K562 (cell line): Measurements from ENCODE around the gene CEACAM8. TPM values are rescaled to one million over a fixed set of nuclear protein-coding genes. Genes with fewer than 3 reads are reported as not detected.

Source experiments
- ATAC-seq: fragments of 200-7000 bp; cut with Tn5 transposase; 3 replicates; pipeline ENCODE4 v1.9.1; 2020; ENCODE audit warnings: moderate library complexity
- BruUV-seq: library from RNA; stranded (reverse); fragments of 400-500 nt; replicated peaks from 2 replicates; lab custom pipeline; 2021; lab: Mats Ljungman, UMichigan
- CTCF ChIA-PET: fragments of 300-600 bp; formaldehyde crosslinking; extraction: SDS; loops from one replicate; lab custom pipeline; 2021; ENCODE audit warnings: low intra/inter-chr PET ratio; lab: Yijun Ruan, JAX
- POLR2A ChIA-PET: fragments of 300-600, 350-650 bp; sonication (Branson Sonifier 250); formaldehyde crosslinking; extraction: SDS; loops from one replicate; lab custom pipeline; 2021; ENCODE audit warnings: antibody characterized with exemption, inconsistent platforms; lab: Yijun Ruan, JAX
- DNase-seq, 4 experiments: peaks; one replicate each; pipeline versions ENCODE4 v3.0.0 to v3.0.0-alpha.2; 2011 to 2018; ENCODE audit warnings: low spot score in 3 of 4, mixed read lengths in 3 of 4; ENCODE audit errors: extremely low read depth in 1 of 4
- FAIRE-seq: peaks from 2 replicates; lab custom pipeline; 2011; peaks lifted over from hg19 to GRCh38; lab: Jason Lieb, UNC
- H2AFZ ChIP-seq: 2 replicates; pipeline ENCODE4 v1.6.0; 2011; ENCODE audit warnings: low read depth, low read length, control low read depth, inconsistent platforms
- H3K27ac ChIP-seq: fragments of 200-600 bp; 3 replicates; pipeline ENCODE4 v1.8.0; 2011; ENCODE audit warnings: low read depth, mild to moderate bottlenecking, control low read depth, inconsistent platforms, low read length, moderate library complexity, mixed read lengths; ENCODE audit errors: extremely low read depth
- H3K27me3 ChIP-seq, 2 experiments: fragments of 300-600 bp in 1 of 2; 2 replicates in 1 of 2; 3 replicates in 1 of 2; pipeline versions ENCODE4 v1.6.0 to v1.8.0; 2011; ENCODE audit warnings: inconsistent platforms in 2 of 2, low read length in 2 of 2, mild to moderate bottlenecking in 1 of 2, mixed read lengths in 1 of 2, moderate library complexity in 1 of 2; ENCODE audit not compliant: control insufficient read depth in 2 of 2, insufficient read depth in 2 of 2
- H3K36me3 ChIP-seq: fragments of 300-600 bp; 3 replicates; pipeline ENCODE4 v1.8.0; 2011; ENCODE audit warnings: mild to moderate bottlenecking, low read length, inconsistent platforms; ENCODE audit not compliant: control insufficient read depth, insufficient read depth
- H3K4me1 ChIP-seq, 2 experiments: fragments of 200-600 bp in 1 of 2; replicated peaks in 1 of 2; 2 replicates in 1 of 2; 3 replicates in 1 of 2; pipeline versions ENCODE4 v1.5.1 to v1.8.0; 2011; ENCODE audit warnings: inconsistent platforms in 2 of 2, low read length in 2 of 2, mild to moderate bottlenecking in 1 of 2, mixed read lengths in 1 of 2, moderate library complexity in 1 of 2; ENCODE audit not compliant: control insufficient read depth in 2 of 2, insufficient read depth in 2 of 2
- H3K4me2 ChIP-seq: 2 replicates; pipeline ENCODE4 v1.6.1; 2011; ENCODE audit warnings: low read length, control low read depth, inconsistent platforms, mixed read lengths; ENCODE audit not compliant: insufficient read depth
- H3K4me3 ChIP-seq: fragments of 200-600 bp; sonication (generic), shearing (Covaris generic); 2 replicates; pipeline ENCODE4 v1.5.1; 2016; ENCODE audit warnings: control low read depth, inconsistent platforms
- H3K79me2 ChIP-seq: fragments of 200-600 bp; 3 replicates; pipeline ENCODE4 v1.8.0; 2011; ENCODE audit warnings: low read length, inconsistent platforms; ENCODE audit not compliant: control insufficient read depth, insufficient read depth
- H3K9ac ChIP-seq, 2 experiments: 2 replicates each; pipeline versions ENCODE4 v1.6.0 to v1.6.1; 2011; ENCODE audit warnings: low read depth in 2 of 2, low read length in 2 of 2, control low read depth in 1 of 2, inconsistent platforms in 1 of 2, mild to moderate bottlenecking in 1 of 2, mixed read lengths in 1 of 2; ENCODE audit not compliant: insufficient read depth in 1 of 2
- H3K9me1 ChIP-seq: one replicate; pipeline ENCODE4 v1.6.0; 2011; ENCODE audit warnings: inconsistent platforms, mild to moderate bottlenecking, low read length, moderate library complexity; ENCODE audit not compliant: control insufficient read depth, insufficient read depth
- H3K9me3 ChIP-seq: replicated peaks from 2 replicates; pipeline ENCODE4 v1.5.1; 2011; ENCODE audit warnings: low read depth, low read length, inconsistent platforms; ENCODE audit not compliant: control insufficient read depth, insufficient read depth
- H4K20me1 ChIP-seq: replicated peaks from 2 replicates; pipeline ENCODE4 v1.6.1; 2011; ENCODE audit warnings: low read length, inconsistent platforms, mixed read lengths; ENCODE audit not compliant: control insufficient read depth, insufficient read depth
- BRD4 ChIP-seq: fragments of 200-600 bp; sonication (generic); IDR thresholded peaks from 2 replicates; pipeline ENCODE4 v1.6.1; 2017; ENCODE audit warnings: inconsistent platforms
- EP400 ChIP-seq: fragments of 450-650 bp; IDR thresholded peaks from 2 replicates; pipeline ENCODE4 v1.6.1; 2017; ENCODE audit warnings: antibody characterized with exemption, mild to moderate bottlenecking, moderate library complexity
- EWSR1 ChIP-seq: fragments of 450-650 bp; IDR thresholded peaks from 2 replicates; pipeline ENCODE4 v1.6.1; 2018; ENCODE audit warnings: borderline replicate concordance, mild to moderate bottlenecking, low read depth, moderate library complexity; ENCODE audit not compliant: partially characterized antibody
- GATA2 ChIP-seq: sonication (generic); formaldehyde crosslinking; IDR thresholded peaks from 2 replicates; pipeline ENCODE4 v1.4.0; 2020; ENCODE audit warnings: mild to moderate bottlenecking, missing genetic modification reagents
- KLF10 ChIP-seq: fragments of 250-450 bp; sonication (Bioruptor Pico); IDR thresholded peaks from 2 replicates; pipeline ENCODE4 v1.6.1; 2021; ENCODE audit warnings: matching md5 sums
- MCM2 ChIP-seq: fragments of 450-650 bp; IDR thresholded peaks from 2 replicates; pipeline ENCODE4 v1.6.1; 2017; ENCODE audit warnings: low read depth, mild to moderate bottlenecking
- NFRKB ChIP-seq: fragments of 450-650 bp; IDR thresholded peaks from 2 replicates; pipeline ENCODE4 v1.6.1; 2016; ENCODE audit warnings: low read depth
- ZNF280B ChIP-seq: fragments of 250-450 bp; sonication (Bioruptor Pico); IDR thresholded peaks from 2 replicates; pipeline ENCODE4 v1.5.1; 2021; ENCODE audit warnings: mild to moderate bottlenecking
- ZNF764 ChIP-seq: fragments of 250-450 bp; sonication (Bioruptor Pico); IDR thresholded peaks from 2 replicates; pipeline ENCODE4 v1.4.0; 2020; ENCODE audit warnings: low read depth, mild to moderate bottlenecking, moderate library complexity
- WGBS: fragments of 100-300 bp; shearing (Covaris generic); methylation state at CpG from one replicate; pipeline ENCODE4 v1.1.6; 2016; ENCODE audit warnings: low coverage, mixed read lengths; ENCODE audit not compliant: insufficient coverage; ENCODE audit errors: missing lambda C conversion rate; 5-methylcytosine and 5-hydroxymethylcytosine counted together
- in situ Hi-C: fragments of 300-500 bp; cut with MboI; formaldehyde crosslinking; loops from 4 replicates; pipeline ENCODE4 v1.15.0; 2018; ENCODE audit warnings: inconsistent platforms, mixed read lengths
- intact Hi-C: fragments of 100-400 bp; cut with micrococcal nuclease; formaldehyde crosslinking; loops from 2 replicates; pipeline ENCODE4 v1.14.2; 2022
- polyA plus RNA-seq, 8 experiments: library from polyadenylated mRNA; depleted of rRNA in 4 of 8; stranded (reverse) in 5 of 8; unstranded in 3 of 8; fragments of >200 nt; fragmentation: Nextera tagmentation in 2 of 8; fragmentation: Illumina TruSeq in 1 of 8; extraction: Ambion mirVana in 2 of 8; extraction: Trizol in 1 of 8; gene quantifications; 2 replicates each; pipeline versions ENCODE4 v1.2.1 to v1.2.3, GENCODE V29; 2011 to 2014; ENCODE audit warnings: inconsistent platforms in 1 of 8, missing spikeins in 1 of 8
- total RNA-seq, 7 experiments: library from RNA; depleted of rRNA in 6 of 7; stranded (reverse); fragments of >200 nt in 6 of 7; fragmentation: Illumina TruSeq in 2 of 7; extraction: Trizol in 2 of 7; gene quantifications; 2 replicates each; pipeline versions ENCODE4 v1.2.1 to v1.2.3, GENCODE V29; 2011 to 2021; ENCODE audit warnings: low replicate concordance in 1 of 7
- TF ChIP-seq, protein P1 (sequence below): sonication (generic); formaldehyde crosslinking; IDR thresholded peaks from 2 replicates; pipeline ENCODE4 v1.8.0; 2022; ENCODE audit warnings: missing genetic modification reagents, mild to moderate bottlenecking, borderline replicate concordance
- TF ChIP-seq, protein P2 (sequence below), 3 experiments: fragments of 200-800 bp in 1 of 3; sonication (Bioruptor generic) in 1 of 3; sonication (generic) in 1 of 3; formaldehyde crosslinking in 1 of 3; IDR thresholded peaks; 2 replicates each; pipeline versions ENCODE4 v1.6.1 to v1.8.0; 2016 to 2022; ENCODE audit warnings: mild to moderate bottlenecking in 2 of 3, missing compliant biosample characterization in 2 of 3, missing genetic modification characterization in 2 of 3, missing genetic modification reagents in 1 of 3
- TF ChIP-seq, protein P3 (sequence below): sonication (generic); formaldehyde crosslinking; IDR thresholded peaks from 2 replicates; pipeline ENCODE4 v1.8.0; 2022; ENCODE audit warnings: mild to moderate bottlenecking, missing genetic modification reagents
- TF ChIP-seq, protein P4 (sequence below): fragments of 250-450 bp; sonication (Bioruptor Pico); IDR thresholded peaks from 2 replicates; pipeline ENCODE4 v1.9.0; 2021; ENCODE audit warnings: mild to moderate bottlenecking

The CEACAM8 gene
- total and polyA plus RNA-seq, 9 of the 15 experiments (the other 6 are each of a cell fraction or from before 2014, with no cell fraction given) = not detected

GRCh38 chr19:42548552-42548951 is 46.2 kb downstream of the CEACAM8 start (continued):
- TF ChIP-seq, protein P1, sequence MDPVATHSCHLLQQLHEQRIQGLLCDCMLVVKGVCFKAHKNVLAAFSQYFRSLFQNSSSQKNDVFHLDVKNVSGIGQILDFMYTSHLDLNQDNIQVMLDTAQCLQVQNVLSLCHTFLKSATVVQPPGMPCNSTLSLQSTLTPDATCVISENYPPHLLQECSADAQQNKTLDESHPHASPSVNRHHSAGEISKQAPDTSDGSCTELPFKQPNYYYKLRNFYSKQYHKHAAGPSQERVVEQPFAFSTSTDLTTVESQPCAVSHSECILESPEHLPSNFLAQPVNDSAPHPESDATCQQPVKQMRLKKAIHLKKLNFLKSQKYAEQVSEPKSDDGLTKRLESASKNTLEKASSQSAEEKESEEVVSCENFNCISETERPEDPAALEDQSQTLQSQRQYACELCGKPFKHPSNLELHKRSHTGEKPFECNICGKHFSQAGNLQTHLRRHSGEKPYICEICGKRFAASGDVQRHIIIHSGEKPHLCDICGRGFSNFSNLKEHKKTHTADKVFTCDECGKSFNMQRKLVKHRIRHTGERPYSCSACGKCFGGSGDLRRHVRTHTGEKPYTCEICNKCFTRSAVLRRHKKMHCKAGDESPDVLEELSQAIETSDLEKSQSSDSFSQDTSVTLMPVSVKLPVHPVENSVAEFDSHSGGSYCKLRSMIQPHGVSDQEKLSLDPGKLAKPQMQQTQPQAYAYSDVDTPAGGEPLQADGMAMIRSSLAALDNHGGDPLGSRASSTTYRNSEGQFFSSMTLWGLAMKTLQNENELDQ (CRISPR knock-in tag) = no peak
- TF ChIP-seq, protein P2, sequence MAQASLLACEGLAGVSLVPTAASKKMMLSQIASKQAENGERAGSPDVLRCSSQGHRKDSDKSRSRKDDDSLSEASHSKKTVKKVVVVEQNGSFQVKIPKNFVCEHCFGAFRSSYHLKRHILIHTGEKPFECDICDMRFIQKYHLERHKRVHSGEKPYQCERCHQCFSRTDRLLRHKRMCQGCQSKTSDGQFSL (CRISPR knock-in tag; IDR thresholded peaks at IDR 0.05) = 0 out of 2 replicates have a peak, but pooled peaks have one; percentile 44
- TF ChIP-seq, protein P2 (tag; IDR thresholded peaks at IDR 0.05) = peak in 1 of 2 experiments; percentile 95; a peak in 2 of 4 replicates

- no peak for ATAC-seq
- FAIRE-seq = no peak
- Histone ChIP-seq H3K4me2 (no peak overlapping the region), H3K27me3 (peaks cover 0 to 1% of the 10 kb centered on the region in 2 experiments; a peak in 1 of 5 replicates), H3K9me3 (no peaks in the 10 kb centered on the region), H3K27ac (no peak overlapping the region), H3K9ac (no peak overlapping the region), H3K9me1 (no peaks in the 10 kb centered on the region), H3K4me3 (no peak overlapping the region), H4K20me1 (no peaks in the 10 kb centered on the region), H3K36me3 (no peaks in the 10 kb centered on the region), H2AFZ (no peak overlapping the region), H3K79me2 (no peaks in the 10 kb centered on the region), H3K4me1 (no peaks in the 10 kb centered on the region)
- WGBS = 0% methylated on average over 2 of the region's 2 CpGs
- intact Hi-C loops (no loop called here), in situ Hi-C loops (loop anchor here (25.0 kb wide), 1 partner anchor 436 kb away; no protein-coding TSS in a partner anchor)
- DNase-seq = no peak
- ChIA-PET CTCF (no interaction called here), POLR2A (no interaction called here)
- no TSS peak for BruUV-seq
- TF ChIP-seq, protein P3, sequence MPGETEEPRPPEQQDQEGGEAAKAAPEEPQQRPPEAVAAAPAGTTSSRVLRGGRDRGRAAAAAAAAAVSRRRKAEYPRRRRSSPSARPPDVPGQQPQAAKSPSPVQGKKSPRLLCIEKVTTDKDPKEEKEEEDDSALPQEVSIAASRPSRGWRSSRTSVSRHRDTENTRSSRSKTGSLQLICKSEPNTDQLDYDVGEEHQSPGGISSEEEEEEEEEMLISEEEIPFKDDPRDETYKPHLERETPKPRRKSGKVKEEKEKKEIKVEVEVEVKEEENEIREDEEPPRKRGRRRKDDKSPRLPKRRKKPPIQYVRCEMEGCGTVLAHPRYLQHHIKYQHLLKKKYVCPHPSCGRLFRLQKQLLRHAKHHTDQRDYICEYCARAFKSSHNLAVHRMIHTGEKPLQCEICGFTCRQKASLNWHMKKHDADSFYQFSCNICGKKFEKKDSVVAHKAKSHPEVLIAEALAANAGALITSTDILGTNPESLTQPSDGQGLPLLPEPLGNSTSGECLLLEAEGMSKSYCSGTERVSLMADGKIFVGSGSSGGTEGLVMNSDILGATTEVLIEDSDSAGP = no peak
- TF ChIP-seq EP400 = no peak
- TF ChIP-seq, protein P4, sequence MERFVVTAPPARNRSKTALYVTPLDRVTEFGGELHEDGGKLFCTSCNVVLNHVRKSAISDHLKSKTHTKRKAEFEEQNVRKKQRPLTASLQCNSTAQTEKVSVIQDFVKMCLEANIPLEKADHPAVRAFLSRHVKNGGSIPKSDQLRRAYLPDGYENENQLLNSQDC (CRISPR knock-in tag) = no peak
- no peak for TF ChIP-seq EWSR1
- TF ChIP-seq BRD4 = no peak
- TF ChIP-seq MCM2 = no peak
- TF ChIP-seq ZNF764 (CRISPR knock-in tag) = no peak
- no peak for TF ChIP-seq ZNF280B (CRISPR knock-in tag)
- no peak for TF ChIP-seq KLF10
- TF ChIP-seq NFRKB = no peak
- no peak for TF ChIP-seq GATA2 (CRISPR knock-in tag)
These were observed 46.8 kb downstream of the CEACAM8 start for GRCh38 chr19:42547929-42548328.
